ENCODE data around the gene POLR3K.

DNA sequence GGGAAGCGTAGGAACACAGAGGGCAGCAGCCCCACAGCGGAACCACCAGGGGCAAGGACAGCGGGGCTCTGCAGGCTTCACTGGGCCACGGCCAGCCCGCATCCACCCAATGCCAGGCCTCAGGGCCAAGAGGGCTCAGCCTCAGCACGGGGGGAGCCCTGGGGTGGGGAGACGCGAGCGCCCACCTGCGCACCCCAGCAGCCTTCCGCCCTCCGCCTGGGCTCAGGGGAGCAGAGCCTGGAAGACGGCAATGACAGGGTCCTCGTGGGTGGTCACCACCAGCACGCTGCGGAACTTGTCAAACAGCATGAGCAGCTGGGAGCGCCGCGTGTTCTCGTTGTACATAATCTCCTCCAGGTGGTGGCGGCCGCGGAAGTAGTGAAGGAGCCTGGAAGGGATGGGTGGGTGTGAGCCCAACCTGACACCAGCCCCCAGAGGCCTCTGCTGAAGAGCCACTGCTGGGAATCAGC lies 33.1 kb upstream of the POLR3K start:
- TF ChIP-seq, protein P1, sequence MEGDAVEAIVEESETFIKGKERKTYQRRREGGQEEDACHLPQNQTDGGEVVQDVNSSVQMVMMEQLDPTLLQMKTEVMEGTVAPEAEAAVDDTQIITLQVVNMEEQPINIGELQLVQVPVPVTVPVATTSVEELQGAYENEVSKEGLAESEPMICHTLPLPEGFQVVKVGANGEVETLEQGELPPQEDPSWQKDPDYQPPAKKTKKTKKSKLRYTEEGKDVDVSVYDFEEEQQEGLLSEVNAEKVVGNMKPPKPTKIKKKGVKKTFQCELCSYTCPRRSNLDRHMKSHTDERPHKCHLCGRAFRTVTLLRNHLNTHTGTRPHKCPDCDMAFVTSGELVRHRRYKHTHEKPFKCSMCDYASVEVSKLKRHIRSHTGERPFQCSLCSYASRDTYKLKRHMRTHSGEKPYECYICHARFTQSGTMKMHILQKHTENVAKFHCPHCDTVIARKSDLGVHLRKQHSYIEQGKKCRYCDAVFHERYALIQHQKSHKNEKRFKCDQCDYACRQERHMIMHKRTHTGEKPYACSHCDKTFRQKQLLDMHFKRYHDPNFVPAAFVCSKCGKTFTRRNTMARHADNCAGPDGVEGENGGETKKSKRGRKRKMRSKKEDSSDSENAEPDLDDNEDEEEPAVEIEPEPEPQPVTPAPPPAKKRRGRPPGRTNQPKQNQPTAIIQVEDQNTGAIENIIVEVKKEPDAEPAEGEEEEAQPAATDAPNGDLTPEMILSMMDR (conservative IDR thresholded peaks at IDR 0.05), result no peak
- TF ChIP-seq EZH2 (IDR thresholded peaks at IDR 0.05; ENCODE audit: low read depth), result no peak
